PC-3 (cell line): Measurements from ENCODE around the gene PLCB2.

ENCODE experiments used
- CTCF ChIP-seq: fragments of 300-600 bp; sonication (generic); conservative IDR thresholded peaks from 2 replicates; pipeline ENCODE4 v1.5.1; 2017; ENCODE audit warnings: antibody characterized with exemption, low read depth, mild to moderate bottlenecking, low read length
- EZH2phosphoT487 ChIP-seq: fragments of 300-600 bp; sonication (generic); IDR thresholded peaks from 2 replicates; pipeline ENCODE4 v1.6.1; 2018; ENCODE audit warnings: mild to moderate bottlenecking, antibody characterized with exemption, low read length, borderline replicate concordance

DNA sequence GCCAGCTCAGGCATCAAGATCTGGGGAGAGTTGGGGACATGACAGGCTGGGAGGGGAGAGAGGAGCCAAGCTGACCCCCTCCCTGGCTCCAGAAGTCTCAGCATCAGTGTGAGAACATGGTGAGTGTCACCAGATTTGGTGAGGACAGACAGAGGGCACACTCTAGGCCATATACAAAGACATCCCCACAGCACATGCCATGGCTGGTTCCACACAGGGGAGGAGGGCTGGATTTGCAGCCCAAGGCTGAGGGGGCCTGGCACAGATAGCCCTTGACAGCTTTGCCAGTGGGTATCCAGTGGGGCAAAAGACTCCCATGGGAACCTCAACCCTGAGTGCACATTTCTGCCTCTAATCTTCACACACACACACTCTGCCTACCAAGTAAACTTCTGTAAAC lies 14.7 kb downstream of the PLCB2 start:
- TF ChIP-seq CTCF, result no peak
- TF ChIP-seq EZH2phosphoT487, result no peak
